Erythroblast (primary cell): ENCODE data around the gene A2ML1.
"Not testable (repeated sequence)": the region's sequence is repeated elsewhere in the genome, so short reads cannot be mapped to it uniquely, and the experiment has no call there.

Experiments used
- DNase-seq, 2 experiments: peaks; one replicate each; lab custom pipeline; 2025; lab: John Stamatoyannopoulos, UW
- GATA1 ChIP-seq: IDR thresholded peaks from 2 replicates; pipeline ENCODE4 v1.6.1; 2011; ENCODE audit warnings: low read depth, mild to moderate bottlenecking, control low read depth, low read length, moderate library complexity
- POLR2A ChIP-seq: IDR thresholded peaks from 2 replicates; pipeline ENCODE4 v1.6.1; 2011; ENCODE audit warnings: mild to moderate bottlenecking, low read length

The A2ML1 gene

DNA sequence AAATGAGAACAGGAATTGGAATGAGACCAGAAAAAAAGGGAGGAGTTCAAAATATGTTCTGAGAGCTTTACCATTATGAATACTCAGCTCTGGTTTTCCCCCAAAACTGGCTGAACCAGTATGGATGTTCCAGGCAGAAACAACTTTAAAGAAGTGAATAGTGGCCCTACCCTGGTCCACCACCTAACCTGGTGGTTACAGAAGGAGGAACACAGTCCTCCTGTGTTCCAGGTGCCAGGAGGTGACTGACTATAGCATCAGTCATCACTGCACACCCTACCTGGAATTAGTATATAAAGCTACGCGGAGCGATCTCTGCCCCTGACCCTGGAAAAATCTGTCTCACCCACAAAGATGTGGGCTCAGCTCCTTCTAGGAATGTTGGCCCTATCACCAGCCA, at the start of gene A2ML1:
A2ML1 (plus strand) TSS at position 324 of the 400 bp plus-strand sequence; CDS start at position 355, 31 bp downstream.
- no peak for TF ChIP-seq POLR2A
- no peak for DNase-seq

DNA sequence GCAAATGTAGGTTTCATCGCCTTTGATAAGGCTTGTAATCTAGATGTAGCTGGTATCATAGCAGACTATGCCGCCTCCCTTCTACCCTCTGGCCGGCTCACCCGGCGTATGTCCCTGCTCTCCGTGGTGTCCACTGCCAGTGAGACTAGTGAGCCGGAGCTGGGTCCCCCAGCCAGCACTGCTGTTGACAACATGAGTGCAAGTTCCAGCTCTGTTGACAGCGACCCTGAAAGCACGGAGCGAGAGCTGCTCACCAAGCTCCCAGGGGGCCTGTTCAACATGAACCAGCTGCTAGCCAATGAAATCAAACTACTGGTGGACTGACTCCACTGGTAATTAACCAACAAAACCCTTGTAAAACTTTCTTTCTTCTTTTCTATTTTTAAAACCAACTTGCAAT, 49.0 kb upstream of the A2ML1 start:
- TF ChIP-seq GATA1 = no peak
- no peak for TF ChIP-seq POLR2A
- no peak for DNase-seq

DNA sequence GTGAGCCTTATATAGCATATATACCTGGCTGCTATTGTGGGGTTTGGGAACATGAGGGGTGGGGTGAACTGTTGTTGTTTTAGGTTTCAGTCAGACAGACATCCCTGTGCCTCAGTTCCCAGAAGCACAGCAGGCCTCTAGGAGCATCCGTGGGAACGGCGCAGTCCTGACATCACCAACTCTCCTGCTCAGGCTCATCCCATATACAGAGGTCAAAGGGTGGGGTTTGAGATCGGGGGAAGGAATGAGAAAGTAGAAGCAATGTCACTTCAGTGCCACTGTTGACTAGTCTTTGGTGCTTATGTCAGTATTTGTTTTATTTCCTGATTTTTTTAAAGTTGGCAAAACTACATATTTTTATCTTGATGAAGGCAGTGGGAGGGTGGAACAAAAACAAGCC, 43.1 kb upstream of the A2ML1 start:
- DNase-seq = no peak
- TF ChIP-seq GATA1 (no peak), POLR2A (no peak)

- TF ChIP-seq GATA1 (no peak), POLR2A (no peak)
These were observed 42.6 kb upstream of the A2ML1 start for GRCh38 chr12:8779862-8780261.

DNA sequence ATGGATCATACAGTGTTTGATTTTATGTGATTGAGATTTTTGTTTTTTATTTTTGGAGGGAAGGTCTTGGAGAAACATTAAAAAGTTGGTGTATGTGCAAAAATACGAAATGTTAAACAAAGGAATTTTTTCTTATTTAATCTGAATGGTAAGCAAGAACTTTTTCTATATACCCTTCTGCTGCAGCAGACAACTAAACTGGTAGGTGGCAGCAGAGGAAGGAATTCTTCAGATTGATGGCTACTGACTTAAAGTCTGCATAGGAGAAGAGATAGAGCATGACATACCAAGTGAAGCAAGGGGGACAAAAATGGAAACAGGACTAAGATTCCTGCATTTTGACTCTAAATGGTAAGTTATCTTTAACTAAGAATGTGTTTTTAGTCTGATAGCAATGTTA, 42.0 kb upstream of the A2ML1 start:
- DNase-seq = peak; percentile 65 to 73
- TF ChIP-seq POLR2A (no peak), GATA1 (no peak)

More at GRCh38 chr12:8779862-8780261, 42.6 kb upstream of the A2ML1 start:
- DNase-seq = peak; percentile 20 to 23

GRCh38 chr12:8781381-8782127, 40.9 kb upstream of the A2ML1 start:
- TF ChIP-seq GATA1 = no peak
- peak; percentile 34 for TF ChIP-seq POLR2A
- DNase-seq = peak; percentile 47 to 78

DNA sequence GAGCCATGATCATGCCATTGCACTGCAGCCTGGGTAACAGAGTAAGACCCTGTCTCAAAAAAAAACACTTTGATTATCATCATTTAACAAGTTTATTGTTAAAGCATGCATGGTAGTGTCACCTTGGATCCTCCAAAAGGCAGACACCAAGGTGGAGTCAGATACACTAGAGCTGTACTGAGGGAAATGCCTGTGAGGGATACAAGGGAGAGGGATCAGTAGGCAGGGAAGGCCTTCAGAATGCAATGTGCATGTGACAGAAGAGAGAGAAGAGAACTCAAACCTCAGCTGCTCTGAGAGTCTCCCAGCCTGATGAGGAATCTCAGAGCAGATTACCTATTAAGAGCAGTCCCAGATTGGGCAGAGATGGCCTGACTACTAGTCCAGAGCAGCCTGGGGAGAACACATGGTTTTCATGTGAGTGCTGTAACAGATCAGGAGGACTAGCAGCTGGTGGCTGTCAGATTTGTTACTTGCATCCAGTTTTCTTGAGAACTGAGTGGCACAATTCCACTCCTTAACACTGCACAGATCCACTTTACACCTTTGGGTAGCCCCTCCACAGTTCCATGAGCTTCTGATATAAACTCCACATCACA, 38.0 kb upstream of the A2ML1 start:
- DNase-seq = no peak
- TF ChIP-seq GATA1 (no peak), POLR2A (no peak)

GRCh38 chr12:8785499-8785898, 36.9 kb upstream of the A2ML1 start:
- no peak for TF ChIP-seq GATA1
- DNase-seq = no peak

- not testable (repeated sequence) for DNase-seq
These were observed 35.2 kb upstream of the A2ML1 start for GRCh38 chr12:8787206-8787605.

- DNase-seq = not testable (repeated sequence)
These were observed 33.7 kb upstream of the A2ML1 start for GRCh38 chr12:8788706-8789105.

GRCh38 chr12:8789341-8790013, 32.9 kb upstream of the A2ML1 start:
- not testable (repeated sequence) for DNase-seq

GRCh38 chr12:8793226-8793625, 29.2 kb upstream of the A2ML1 start:
- DNase-seq = peak; percentile 14 to 39

- not testable (repeated sequence) for DNase-seq
These were observed 27.8 kb upstream of the A2ML1 start for GRCh38 chr12:8794611-8795010.

GRCh38 chr12:8796831-8797626, 25.4 kb upstream of the A2ML1 start:
- peak; percentile 22 for TF ChIP-seq POLR2A
- no peak for TF ChIP-seq GATA1
- no peak for DNase-seq

- not testable (repeated sequence) for DNase-seq
These were observed 21.2 kb upstream of the A2ML1 start for GRCh38 chr12:8801213-8801612.

DNA sequence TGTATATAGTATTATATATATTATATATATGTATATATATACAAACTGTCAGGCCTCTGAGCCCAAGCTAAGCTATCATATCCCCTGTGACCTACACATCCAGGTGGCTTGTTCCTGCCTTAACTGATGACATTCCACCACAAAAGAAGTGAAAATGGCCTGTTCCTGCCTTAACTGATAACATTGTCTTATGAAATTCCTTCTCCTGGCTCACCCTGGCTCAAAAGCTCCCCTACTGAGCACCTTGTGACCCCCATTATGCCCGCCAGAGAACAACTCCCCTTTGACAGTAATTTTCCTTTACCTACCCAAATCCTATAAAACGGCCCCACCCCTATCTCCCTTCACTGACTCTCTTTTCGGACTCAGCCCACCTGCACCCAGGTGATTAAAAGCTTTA, 17.6 kb upstream of the A2ML1 start:
- DNase-seq = not testable (repeated sequence)

DNA sequence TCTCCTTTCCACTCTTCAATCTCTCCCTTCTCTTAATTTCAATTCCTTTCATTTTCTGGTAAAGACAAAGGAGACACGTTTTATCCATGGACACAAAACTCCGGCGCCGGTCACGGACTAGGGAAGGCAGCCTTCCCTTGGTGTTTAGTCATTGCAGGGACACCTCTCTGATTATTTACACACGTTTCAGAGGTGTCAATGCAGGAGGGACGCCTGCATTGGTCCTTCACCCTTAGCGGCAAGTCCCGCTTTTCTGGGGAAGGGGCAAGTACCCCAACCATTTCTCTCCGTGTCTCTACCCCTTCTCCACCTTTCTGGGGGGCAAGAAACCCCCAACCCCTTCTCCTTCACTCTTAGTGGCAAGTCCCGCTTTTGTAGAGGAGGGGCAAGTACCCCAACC, 16.9 kb upstream of the A2ML1 start:
- DNase-seq = not testable (repeated sequence)

DNA sequence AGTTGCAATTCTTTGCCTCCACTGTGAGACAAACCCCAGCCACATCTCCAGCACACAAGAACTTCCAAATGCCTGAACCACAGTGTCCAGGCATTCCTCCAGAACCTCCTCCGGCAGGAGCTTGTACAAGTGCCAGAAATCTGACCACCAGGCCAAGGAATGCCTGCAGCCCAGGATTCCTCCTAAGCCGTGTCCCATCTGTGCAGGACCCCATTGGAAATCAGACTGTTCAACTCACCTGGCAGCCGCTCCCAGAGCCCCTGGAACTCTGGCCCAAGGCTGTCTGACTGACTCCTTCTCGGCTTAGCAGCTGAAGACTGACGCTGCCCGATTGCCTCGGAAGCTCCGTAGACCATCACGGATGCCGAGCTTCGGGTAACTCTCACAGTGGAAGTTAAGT, 15.3 kb upstream of the A2ML1 start:
- not testable (repeated sequence) for DNase-seq

- DNase-seq = not testable (repeated sequence)
These were observed 12.3 kb upstream of the A2ML1 start for GRCh38 chr12:8810112-8810511.
